Esophagus squamous epithelium (tissue), 4 donors: Measurements from ENCODE around the gene CPN1.

Source experiments
- CTCF ChIP-seq, 6 experiments: fragments of 450-650 bp in 4 of 6; fragments of 200-600 bp in 2 of 6; sonication (generic) in 2 of 6; IDR thresholded peaks; one replicate each; pipeline ENCODE4 v1.5.1; 2016 to 2019; ENCODE audit warnings: antibody characterized with exemption in 6 of 6, mild to moderate bottlenecking in 4 of 6, moderate library complexity in 4 of 6
- POLR2A ChIP-seq, 4 donors: fragments of 450-650 bp; IDR thresholded peaks; one replicate each; pipeline ENCODE4 v1.6.1; 2017; ENCODE audit warnings: antibody characterized with exemption in 4 of 4, mild to moderate bottlenecking in 4 of 4, moderate library complexity in 3 of 4

- TF ChIP-seq CTCF (IDR thresholded peaks at IDR 0.05) (no peak), POLR2A (IDR thresholded peaks at IDR 0.05) (no peak)
These were observed 22.6 kb upstream of the CPN1 start for GRCh38 chr10:100104300-100104699.
